Measurements from ENCODE around the gene IGF2.

GRCh38 chr11:2158296-2158737 lies 19.1 kb upstream of the IGF2 start:
- TF ChIP-seq CTCF (IDR thresholded peaks at IDR 0.05): no peak
- TF ChIP-seq POLR2A (IDR thresholded peaks at IDR 0.05): no peak

All from Peyer's patch (tissue), 4 donors.